SK-N-SH (cell line): Measurements from ENCODE around the gene TULP3. TPM values are rescaled to one million over a fixed set of nuclear protein-coding genes. Genes with fewer than 3 reads are reported as not detected.

ENCODE experiments used
- CTCF ChIA-PET: fragments of 300-600, 350-600 bp; formaldehyde crosslinking; extraction: SDS; loops from one replicate; lab custom pipeline; 2021; lab: Yijun Ruan, JAX
- POLR2A ChIA-PET: fragments of 350-600 bp; sonication (Branson Sonifier 250); formaldehyde crosslinking; extraction: SDS; loops from one replicate; lab custom pipeline; 2020; ENCODE audit warnings: antibody characterized with exemption, inconsistent platforms; lab: Yijun Ruan, JAX
- DNase-seq: peaks from one replicate; pipeline ENCODE4 v3.0.0; 2012
- H2AFZ ChIP-seq: fragments of 200-600 bp; sonication (generic); 2 replicates; pipeline ENCODE4 v1.8.1; 2016; ENCODE audit warnings: antibody characterized with exemption, mild to moderate bottlenecking, low read depth
- H3F3A ChIP-seq: fragments of 200-600 bp; sonication (generic); replicated peaks from 2 replicates; pipeline ENCODE3; 2016; ENCODE audit warnings: antibody characterized with exemption, mild to moderate bottlenecking; ENCODE audit not compliant: insufficient read depth
- H3K27ac ChIP-seq, 2 experiments: fragments of 200-500 bp in 1 of 2; fragments of 200-600 bp in 1 of 2; sonication (Bioruptor generic) in 1 of 2; sonication (generic), shearing (Covaris generic) in 1 of 2; 2 replicates each; pipeline versions ENCODE4 v1.5.1 to v1.6.1; 2014 to 2016; ENCODE audit warnings: low read depth in 2 of 2, inconsistent platforms in 1 of 2, low read length in 1 of 2, mild to moderate bottlenecking in 1 of 2, mixed read lengths in 1 of 2
- H3K27me3 ChIP-seq: fragments of 200-600 bp; sonication (generic), shearing (Covaris generic); 2 replicates; pipeline ENCODE4 v1.6.1; 2016; ENCODE audit warnings: mixed run types; ENCODE audit not compliant: insufficient read depth
- H3K36me3 ChIP-seq, 2 experiments: fragments of 200-500 bp in 1 of 2; fragments of 200-600 bp in 1 of 2; sonication (Bioruptor generic) in 1 of 2; sonication (generic) in 1 of 2; replicated peaks in 1 of 2; 2 replicates each; pipeline versions ENCODE3 to v1.5.1; 2014 to 2016; ENCODE audit warnings: low read length in 1 of 2, mild to moderate bottlenecking in 1 of 2; ENCODE audit not compliant: insufficient read depth in 2 of 2, control insufficient read depth in 1 of 2
- H3K4me1 ChIP-seq, 2 experiments: fragments of 200-500 bp in 1 of 2; fragments of 200-600 bp in 1 of 2; sonication (Bioruptor generic) in 1 of 2; sonication (generic), shearing (Covaris generic) in 1 of 2; 2 replicates each; pipeline versions ENCODE4 v1.5.1 to v1.6.1; 2014 to 2016; ENCODE audit warnings: low read depth in 1 of 2, low read length in 1 of 2, mixed run types in 1 of 2; ENCODE audit not compliant: insufficient read depth in 2 of 2, control insufficient read depth in 1 of 2
- H3K4me2 ChIP-seq: fragments of 200-600 bp; sonication (generic), shearing (Covaris generic); 2 replicates; pipeline ENCODE4 v1.6.1; 2017; ENCODE audit warnings: mixed run types
- H3K4me3 ChIP-seq, 2 experiments: fragments of 200-500 bp in 1 of 2; fragments of 200-600 bp in 1 of 2; sonication (Bioruptor generic) in 1 of 2; sonication (generic), shearing (Covaris generic) in 1 of 2; 2 replicates each; pipeline versions ENCODE4 v1.5.1 to v1.8.1; 2014 to 2016; ENCODE audit warnings: low read depth in 2 of 2, inconsistent platforms in 1 of 2, low read length in 1 of 2, mild to moderate bottlenecking in 1 of 2, mixed read lengths in 1 of 2, moderate library complexity in 1 of 2
- H3K79me2 ChIP-seq: fragments of 200-600 bp; sonication (generic); 2 replicates; pipeline ENCODE4 v1.8.1; 2017; ENCODE audit warnings: mild to moderate bottlenecking; ENCODE audit not compliant: insufficient read depth
- H3K9ac ChIP-seq: fragments of 200-600 bp; sonication (generic); 2 replicates; pipeline ENCODE4 v1.6.1; 2017; ENCODE audit warnings: mixed run types
- H3K9me2 ChIP-seq: fragments of 200-600 bp; sonication (generic); 2 replicates; pipeline ENCODE4 v1.6.1; 2017; ENCODE audit warnings: mixed run types
- H3K9me3 ChIP-seq: fragments of 200-600 bp; sonication (generic); 2 replicates; pipeline ENCODE4 v1.6.1; 2017; ENCODE audit warnings: mixed run types, mild to moderate bottlenecking, moderate library complexity
- H4K20me1 ChIP-seq: fragments of 200-600 bp; sonication (generic); 2 replicates; pipeline ENCODE4 v1.6.1; 2017; ENCODE audit warnings: mild to moderate bottlenecking, mixed run types; ENCODE audit not compliant: insufficient read depth
- CHD2 ChIP-seq: fragments of 150-350 bp; IDR thresholded peaks from 2 replicates; pipeline ENCODE4 v1.6.1; 2018; ENCODE audit warnings: low read length; ENCODE audit not compliant: partially characterized antibody
- GABPA ChIP-seq: IDR thresholded peaks from 2 replicates; pipeline ENCODE4 v1.4.0; 2012; ENCODE audit warnings: low read depth, mild to moderate bottlenecking
- RAD21 ChIP-seq: IDR thresholded peaks from 2 replicates; pipeline ENCODE4 v1.6.1; 2012; ENCODE audit warnings: mild to moderate bottlenecking, low read length
- RCOR1 ChIP-seq: fragments of 150-350 bp; IDR thresholded peaks from 2 replicates; pipeline ENCODE4 v1.6.1; 2017; ENCODE audit warnings: antibody characterized with exemption, low read length
- SMC3 ChIP-seq: IDR thresholded peaks from 2 replicates; pipeline ENCODE4 v1.6.1; 2012; ENCODE audit warnings: low read depth, low read length, improper control_type of control experiment
- USF1 ChIP-seq: IDR thresholded peaks from 2 replicates; pipeline ENCODE4 v1.4.0; 2012; ENCODE audit warnings: low read depth, borderline replicate concordance
- WGBS: methylation state at CpG from one replicate; pipeline ENCODE4 v1.1.6; 2017; ENCODE audit warnings: low lambda C conversion rate; 5-methylcytosine and 5-hydroxymethylcytosine counted together
- polyA plus RNA-seq, 3 experiments: library from polyadenylated mRNA; depleted of rRNA; stranded (reverse); fragments of >200 nt; gene quantifications; 2 replicates each; pipeline ENCODE4 v1.2.3, GENCODE V29; 2012
- TF ChIP-seq, protein P1 (sequence below): fragments of 200-600 bp; sonication (generic); IDR thresholded peaks from 2 replicates; pipeline ENCODE4 v1.6.1; 2017; ENCODE audit warnings: antibody characterized with exemption, mild to moderate bottlenecking, moderate library complexity
- TF ChIP-seq, protein P2 (sequence below): IDR thresholded peaks from 2 replicates; pipeline ENCODE4; 2012
- TF ChIP-seq, protein P3 (sequence below): fragments of 150-350 bp; IDR thresholded peaks from 2 replicates; pipeline ENCODE4 v1.6.1; 2017; ENCODE audit warnings: antibody characterized with exemption, low read length, low read depth, borderline replicate concordance

Gene TULP3
- polyA plus RNA-seq, 1 of the 3 experiments (the other 2 are of a cell fraction), result 22.6 TPM

DNA sequence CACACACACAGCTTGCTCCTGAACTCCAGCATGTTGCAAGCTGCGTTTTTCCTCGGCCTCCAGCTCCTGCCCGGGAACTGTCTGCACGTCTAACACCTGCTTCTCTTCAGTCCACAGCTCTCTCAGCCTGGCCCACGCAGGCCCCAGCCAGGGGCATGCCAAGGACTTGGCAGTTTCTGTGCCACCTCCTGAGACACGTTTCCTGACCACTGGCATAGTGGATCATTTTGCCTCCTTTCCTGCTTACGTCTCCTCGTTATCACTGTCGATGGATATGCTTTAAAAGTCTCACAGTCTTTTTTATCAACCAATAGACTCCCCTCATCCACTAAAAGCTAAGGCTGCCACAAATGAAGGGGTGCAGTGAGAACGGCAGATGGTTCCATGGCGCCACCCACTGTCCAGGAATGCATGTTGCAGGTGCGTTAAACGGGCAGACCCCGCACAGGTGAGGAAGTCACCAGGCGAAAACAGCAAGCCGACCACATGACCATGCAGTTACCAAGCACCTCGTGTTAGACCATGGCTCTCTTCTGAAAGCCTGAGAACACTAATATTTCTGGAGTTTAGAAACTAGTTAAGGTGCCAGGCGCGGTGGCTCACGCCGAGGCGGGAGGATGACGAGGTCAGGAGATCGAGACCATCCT lies 53.8 kb downstream of the TULP3 start:
- peaks cover 7 to 11% of the 10 kb centered on the region in 2 experiments for H3K36me3 ChIP-seq
- no peak overlapping the region; a peak in 1 of 4 replicates for H3K4me3 ChIP-seq
- H3K27ac ChIP-seq, result no peak overlapping the region
- TF ChIP-seq RAD21, result peak; percentile 81
- no peak for TF ChIP-seq USF1
- TF ChIP-seq, protein P1, sequence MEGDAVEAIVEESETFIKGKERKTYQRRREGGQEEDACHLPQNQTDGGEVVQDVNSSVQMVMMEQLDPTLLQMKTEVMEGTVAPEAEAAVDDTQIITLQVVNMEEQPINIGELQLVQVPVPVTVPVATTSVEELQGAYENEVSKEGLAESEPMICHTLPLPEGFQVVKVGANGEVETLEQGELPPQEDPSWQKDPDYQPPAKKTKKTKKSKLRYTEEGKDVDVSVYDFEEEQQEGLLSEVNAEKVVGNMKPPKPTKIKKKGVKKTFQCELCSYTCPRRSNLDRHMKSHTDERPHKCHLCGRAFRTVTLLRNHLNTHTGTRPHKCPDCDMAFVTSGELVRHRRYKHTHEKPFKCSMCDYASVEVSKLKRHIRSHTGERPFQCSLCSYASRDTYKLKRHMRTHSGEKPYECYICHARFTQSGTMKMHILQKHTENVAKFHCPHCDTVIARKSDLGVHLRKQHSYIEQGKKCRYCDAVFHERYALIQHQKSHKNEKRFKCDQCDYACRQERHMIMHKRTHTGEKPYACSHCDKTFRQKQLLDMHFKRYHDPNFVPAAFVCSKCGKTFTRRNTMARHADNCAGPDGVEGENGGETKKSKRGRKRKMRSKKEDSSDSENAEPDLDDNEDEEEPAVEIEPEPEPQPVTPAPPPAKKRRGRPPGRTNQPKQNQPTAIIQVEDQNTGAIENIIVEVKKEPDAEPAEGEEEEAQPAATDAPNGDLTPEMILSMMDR, result peak; percentile 72
- no peak for TF ChIP-seq RCOR1
- TF ChIP-seq, protein P2, sequence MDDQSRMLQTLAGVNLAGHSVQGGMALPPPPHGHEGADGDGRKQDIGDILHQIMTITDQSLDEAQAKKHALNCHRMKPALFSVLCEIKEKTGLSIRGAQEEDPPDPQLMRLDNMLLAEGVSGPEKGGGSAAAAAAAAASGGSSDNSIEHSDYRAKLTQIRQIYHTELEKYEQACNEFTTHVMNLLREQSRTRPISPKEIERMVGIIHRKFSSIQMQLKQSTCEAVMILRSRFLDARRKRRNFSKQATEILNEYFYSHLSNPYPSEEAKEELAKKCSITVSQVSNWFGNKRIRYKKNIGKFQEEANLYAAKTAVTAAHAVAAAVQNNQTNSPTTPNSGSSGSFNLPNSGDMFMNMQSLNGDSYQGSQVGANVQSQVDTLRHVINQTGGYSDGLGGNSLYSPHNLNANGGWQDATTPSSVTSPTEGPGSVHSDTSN, result no peak
- no peak for TF ChIP-seq GABPA
- TF ChIP-seq SMC3, result peak; percentile 64
- TF ChIP-seq, protein P3, sequence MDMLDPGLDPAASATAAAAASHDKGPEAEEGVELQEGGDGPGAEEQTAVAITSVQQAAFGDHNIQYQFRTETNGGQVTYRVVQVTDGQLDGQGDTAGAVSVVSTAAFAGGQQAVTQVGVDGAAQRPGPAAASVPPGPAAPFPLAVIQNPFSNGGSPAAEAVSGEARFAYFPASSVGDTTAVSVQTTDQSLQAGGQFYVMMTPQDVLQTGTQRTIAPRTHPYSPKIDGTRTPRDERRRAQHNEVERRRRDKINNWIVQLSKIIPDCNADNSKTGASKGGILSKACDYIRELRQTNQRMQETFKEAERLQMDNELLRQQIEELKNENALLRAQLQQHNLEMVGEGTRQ, result no peak
- H3F3A ChIP-seq, result no peaks in the 10 kb centered on the region
- DNase-seq, result peak; percentile 74
- H3K79me2 ChIP-seq, result no peaks in the 10 kb centered on the region
- H3K4me1 ChIP-seq, result no peaks in the 10 kb centered on the region
- no peak overlapping the region for H3K4me2 ChIP-seq
- ChIA-PET POLR2A (interaction anchor here (0.6 to 0.7 kb wide), 2 partner anchors 89 kb away, joined by 3 to 5 read pairs; no protein-coding TSS in a partner anchor), CTCF (interaction anchor here (0.6 to 3.7 kb wide), 41 partner anchors 8 to 208 kb away, joined by 3 to 34 read pairs (median 5); partner anchors contain the start of genes FOXM1, NRIP2, RHNO1 and TEAD4)
- no peaks in the 10 kb centered on the region for H3K9me2 ChIP-seq
- H3K9ac ChIP-seq, result no peak overlapping the region
- no peaks in the 10 kb centered on the region for H4K20me1 ChIP-seq
- 67% methylated on average over 24 of the region's 24 CpGs for WGBS
- no peak overlapping the region for H2AFZ ChIP-seq
- no peaks in the 10 kb centered on the region for H3K9me3 ChIP-seq
- H3K27me3 ChIP-seq, result no peaks in the 10 kb centered on the region

- no peaks in the 10 kb centered on the region for H3K27me3 ChIP-seq
- H2AFZ ChIP-seq, result no peak overlapping the region
- H3K4me2 ChIP-seq, result no peak overlapping the region
- no peaks in the 10 kb centered on the region for H3K9me3 ChIP-seq
- no peaks in the 10 kb centered on the region for H3K9me2 ChIP-seq
- H3K36me3 ChIP-seq, result no peaks in the 10 kb centered on the region
- H3K4me1 ChIP-seq, result no peaks in the 10 kb centered on the region
- TF ChIP-seq USF1 (no peak), CHD2 (no peak)
- no peak overlapping the region for H3K4me3 ChIP-seq
- 83% methylated on average over 4 of the region's 4 CpGs for WGBS
- no peak overlapping the region for H3K27ac ChIP-seq
- CTCF ChIA-PET, result interaction anchor here (1.0 to 1.3 kb wide), 2 partner anchors 85 to 96 kb away, joined by 4 read pairs; no protein-coding TSS in a partner anchor
- H3F3A ChIP-seq, result peaks cover 3% of the 10 kb centered on the region
- no peaks in the 10 kb centered on the region for H3K79me2 ChIP-seq
- no peak for DNase-seq
- H4K20me1 ChIP-seq, result no peaks in the 10 kb centered on the region
- no peak overlapping the region for H3K9ac ChIP-seq
- POLR2A ChIA-PET, result interaction anchor here (0.6 kb wide), 1 partner anchor 64 kb away, joined by 3 read pairs; no protein-coding TSS in a partner anchor
These were observed 58.7 kb downstream of the TULP3 start for GRCh38 chr12:2949411-2949810.
